Stromal cell of bone marrow (primary cell): ENCODE measurements around the gene F5.

Experiments used
- DNase-seq: peaks from one replicate; pipeline ENCODE4 v3.0.0-alpha.2; 2012; ENCODE audit warnings: low read depth

F5 gene

DNA sequence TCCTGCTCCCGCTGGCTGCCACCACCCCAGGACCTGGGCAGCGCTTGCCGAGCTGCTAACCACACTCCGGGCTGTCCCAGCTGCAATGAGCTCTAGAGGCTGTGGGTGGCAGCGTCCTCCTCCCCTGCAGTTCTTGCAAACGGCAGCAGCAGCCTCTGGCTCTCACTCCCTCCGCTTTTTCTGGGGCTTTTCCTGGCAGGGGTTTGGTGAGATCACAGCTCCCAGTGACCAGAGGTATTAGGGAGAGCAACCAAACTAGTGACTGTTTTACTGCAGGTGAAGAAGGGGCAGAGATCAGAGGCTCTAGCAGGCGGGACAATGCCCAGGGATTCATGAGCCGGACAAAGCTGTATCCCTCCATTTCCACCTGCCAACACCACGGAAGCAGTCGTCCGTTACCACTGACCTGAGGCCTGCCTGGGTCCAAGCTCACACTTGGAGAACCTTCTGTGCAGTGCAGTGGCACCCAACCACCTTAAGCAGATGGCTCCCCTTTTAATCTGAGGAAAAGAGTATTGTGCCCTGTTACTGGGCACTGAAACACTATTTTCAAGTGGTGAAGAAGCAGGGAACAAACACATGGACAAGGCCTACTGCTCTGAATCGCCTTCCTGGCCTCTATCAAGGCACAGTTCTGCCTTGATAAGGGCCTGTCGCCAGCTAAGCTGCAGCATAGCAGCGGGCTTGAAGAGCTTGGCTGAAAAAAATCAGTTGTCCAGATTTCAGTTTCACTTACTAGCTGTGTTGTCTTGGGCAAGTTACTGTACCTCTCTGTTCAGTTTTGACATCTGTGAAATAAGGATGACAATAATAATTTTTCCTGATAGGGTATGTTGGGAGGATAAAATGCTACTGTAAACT is at the start of gene F5:
Gene F5, minus strand, starts transcription at position 87 of the 861 bp plus-strand sequence. CDS start 95 bp downstream, outside the sequence.
- peak; percentile 25 for DNase-seq

DNA sequence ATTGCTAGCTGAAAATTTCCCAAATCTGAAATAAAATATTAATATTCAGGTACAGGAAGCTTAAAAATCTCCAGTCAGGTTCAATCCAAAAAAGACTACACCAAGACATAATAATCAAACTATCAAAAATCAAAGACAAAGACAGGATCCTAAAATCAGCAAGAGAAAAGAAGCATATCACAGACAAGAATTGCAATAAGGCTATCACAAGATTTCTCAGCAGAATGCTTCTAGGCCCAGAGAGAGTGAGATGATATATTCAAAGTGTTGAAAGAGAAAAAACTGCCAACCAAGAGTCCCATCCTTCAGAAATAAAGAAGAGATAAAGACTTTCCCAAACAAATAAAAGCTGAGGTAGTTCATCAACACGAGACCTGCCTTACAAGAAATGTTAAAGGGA is 48.6 kb upstream of the F5 start:
- no peak for DNase-seq

DNA sequence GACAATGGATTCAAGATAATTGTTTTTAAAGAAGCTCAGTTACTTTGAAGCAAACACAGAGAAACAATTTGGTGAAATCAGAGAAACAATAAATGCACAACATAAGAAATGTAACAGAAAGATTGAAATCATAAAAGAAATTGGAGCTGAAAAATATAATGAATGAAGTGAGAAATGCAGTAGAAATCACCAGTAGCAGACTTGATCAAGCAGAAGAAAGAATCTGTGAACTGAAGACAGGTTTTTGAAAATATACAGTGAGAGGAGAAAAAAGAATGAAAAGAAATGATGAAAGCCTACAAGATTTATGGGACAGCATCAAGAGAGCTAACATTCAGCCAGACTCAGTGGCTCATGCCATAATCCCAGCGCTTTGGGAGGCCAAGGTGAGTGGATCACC is 47.9 kb upstream of the F5 start:
- DNase-seq: no peak

DNA sequence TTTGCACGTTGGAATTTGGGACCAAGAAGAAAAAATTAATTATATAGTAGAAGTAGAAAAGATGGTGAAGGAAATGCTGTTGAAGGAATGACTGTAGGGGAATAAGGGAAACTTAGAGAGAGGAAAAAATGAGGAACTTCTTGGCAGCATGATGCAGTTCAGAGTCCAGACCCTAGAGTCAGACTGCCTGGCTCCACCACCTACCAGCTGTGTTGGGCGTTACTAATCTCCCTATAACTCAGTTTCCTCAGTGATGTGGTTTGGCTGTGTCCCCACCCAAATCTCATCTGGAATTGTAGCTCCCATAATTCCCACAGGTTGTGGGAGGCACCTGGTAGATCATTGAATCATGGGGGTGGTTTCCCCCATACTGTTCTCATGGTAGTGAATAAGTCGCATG is 45.0 kb upstream of the F5 start:
- DNase-seq: no peak

DNA sequence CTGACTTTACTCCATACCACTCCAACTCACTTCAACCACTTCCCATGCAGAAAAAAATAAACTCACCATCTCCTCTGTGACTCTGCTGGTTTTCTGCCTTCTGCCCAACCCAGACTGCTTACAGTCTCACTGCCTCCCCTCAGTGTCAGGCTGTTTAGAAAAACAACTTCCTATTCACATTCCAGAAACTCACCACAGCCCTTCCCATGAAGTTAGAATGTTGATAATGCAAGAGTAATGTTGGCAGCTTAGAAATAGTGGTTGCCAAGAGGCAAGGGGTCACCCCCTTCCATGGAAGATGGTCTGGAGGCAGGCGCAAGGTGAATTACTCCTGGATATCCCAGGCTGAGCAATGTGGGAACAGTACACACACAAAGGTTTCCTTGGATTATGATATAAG is 43.7 kb upstream of the F5 start, which contains the start of gene SELP:
Gene SELP, minus strand, starts transcription at position 119 of the 400 bp plus-strand sequence. Its CDS starts 50 bp downstream, at position 69.
- no peak for DNase-seq

DNA sequence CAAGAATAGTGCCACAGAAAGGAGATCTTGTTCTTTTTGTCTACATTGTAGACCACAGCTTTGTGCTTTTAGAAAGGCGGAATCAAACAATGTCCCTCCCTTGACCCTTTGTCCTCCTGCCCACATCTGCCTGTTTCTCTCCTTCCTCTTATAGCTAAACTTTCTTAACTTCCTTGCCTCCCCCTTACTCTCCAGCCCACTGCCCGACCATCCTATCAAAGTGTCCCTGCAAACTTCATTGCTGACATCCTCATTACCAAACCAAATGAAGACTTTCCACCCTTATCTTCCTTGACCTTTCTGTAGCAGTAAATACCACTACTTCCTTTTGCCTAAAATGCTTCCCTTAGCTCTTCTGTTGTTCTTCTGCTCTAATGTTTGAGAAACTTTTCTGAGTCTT is 38.6 kb upstream of the F5 start:
- DNase-seq: no peak

DNA sequence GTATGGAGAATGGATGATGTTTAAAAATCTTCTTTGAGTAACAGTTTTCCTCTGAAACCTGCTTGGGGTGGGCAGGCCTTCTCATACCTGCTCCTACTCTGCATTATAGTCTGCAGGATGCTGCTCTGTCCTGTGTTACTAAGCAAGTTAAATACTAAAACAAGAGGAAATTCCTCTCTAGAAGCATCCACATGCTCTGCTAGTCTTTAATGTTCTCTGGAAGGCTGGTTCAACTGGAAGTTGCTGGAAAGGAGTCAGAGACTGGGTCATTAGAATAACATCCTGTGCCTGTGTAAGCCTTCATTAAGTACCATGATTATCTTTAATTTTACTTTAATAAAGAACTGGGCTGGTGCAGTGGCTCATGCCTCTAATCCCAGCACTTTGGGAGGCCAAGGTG is 37.8 kb upstream of the F5 start:
- DNase-seq: no peak

DNA sequence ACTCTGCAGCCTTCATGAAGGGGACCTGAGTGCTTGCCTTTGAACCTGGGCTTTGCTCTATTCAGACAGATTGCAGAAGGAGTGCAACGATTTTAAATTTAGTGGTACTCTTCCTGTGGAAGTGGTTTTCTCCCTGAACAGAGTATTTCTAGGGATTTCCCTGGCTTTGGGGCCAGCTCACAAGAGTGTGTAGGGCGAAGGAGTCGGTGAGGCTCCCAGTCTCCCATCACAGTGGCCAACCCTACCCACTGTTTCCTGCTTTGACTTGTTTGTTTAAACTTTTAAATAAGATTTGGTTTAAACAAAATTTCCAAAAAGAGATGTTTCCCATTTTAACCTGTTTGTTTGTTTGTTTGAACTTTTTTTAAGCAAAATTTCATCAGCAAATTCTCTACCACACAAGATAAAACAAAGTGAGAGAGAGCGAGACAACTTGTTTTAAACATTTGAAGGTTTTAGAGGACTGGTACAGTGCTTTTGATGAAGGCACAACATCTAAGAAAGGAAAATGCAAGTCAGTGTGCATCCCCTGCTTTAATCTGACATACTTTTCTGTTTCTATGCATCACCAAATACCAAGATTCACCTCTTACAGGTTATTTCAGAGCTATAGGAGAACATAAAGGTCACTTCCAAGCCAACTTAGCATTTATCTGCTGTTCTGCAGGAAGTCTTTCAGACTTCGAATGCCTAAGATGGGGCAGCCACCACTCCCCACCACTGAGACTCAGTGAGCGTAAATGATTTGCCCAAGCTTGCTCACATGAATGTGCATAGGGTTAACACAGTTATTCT is 37.0 kb upstream of the F5 start:
- no peak for DNase-seq

DNA sequence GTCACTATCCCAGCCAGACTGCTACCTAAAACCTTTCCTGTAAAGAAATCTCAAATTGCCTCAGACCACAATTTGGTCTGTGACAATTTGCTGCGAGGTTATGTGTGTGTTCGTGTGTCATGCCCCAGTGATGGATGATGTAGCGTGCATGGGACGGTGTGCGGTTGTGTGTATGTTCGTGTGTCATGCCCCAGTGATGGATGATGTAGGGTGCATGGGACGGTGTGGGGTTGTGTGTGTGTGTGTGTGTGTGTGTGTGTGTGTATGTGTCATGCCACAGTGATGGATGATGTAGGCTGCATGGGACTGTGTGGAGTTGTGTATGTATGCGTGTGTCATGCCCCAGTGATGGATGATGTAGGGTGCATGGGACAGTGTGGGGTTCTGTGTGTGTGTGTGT is 34.3 kb upstream of the F5 start:
- DNase-seq: no peak

DNA sequence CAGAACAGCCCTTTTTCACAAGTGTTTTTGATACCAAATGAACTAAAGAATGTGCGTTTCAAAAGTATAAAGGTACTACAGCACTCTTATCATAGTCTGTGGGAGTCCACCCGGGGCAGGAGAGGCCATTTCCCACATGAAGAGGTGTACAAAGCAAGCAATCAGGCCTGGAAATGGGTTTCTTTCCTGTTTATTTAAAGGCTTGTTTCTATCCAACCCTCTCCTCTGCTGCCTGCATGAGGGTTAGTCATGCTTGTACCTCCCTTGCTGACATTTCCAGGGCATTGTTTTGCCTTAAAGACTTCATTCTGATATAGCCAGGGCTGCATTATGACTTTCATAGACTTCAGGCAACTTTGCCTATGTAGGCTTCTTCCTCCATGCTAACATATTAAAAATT is 32.1 kb upstream of the F5 start:
- no peak for DNase-seq

DNA sequence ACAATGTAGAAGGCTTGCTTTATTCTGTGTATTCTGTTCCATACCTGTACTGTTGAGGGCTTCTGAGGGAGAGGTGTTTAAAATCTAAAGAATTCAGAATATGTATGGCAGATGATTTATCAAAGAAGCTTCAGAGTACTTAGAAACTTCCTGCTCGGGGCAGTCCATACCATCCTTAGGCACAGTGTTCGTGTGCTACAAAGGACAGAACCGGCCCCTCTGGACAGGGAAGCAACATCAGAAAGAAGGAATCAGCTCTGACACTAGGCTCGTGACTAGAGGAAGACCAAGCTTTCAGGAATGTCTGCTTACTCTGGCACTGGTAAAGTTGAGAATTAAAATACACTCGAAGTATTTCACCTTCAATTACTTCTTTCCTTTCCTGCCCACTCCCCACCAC is 29.5 kb upstream of the F5 start:
- no peak for DNase-seq

DNA sequence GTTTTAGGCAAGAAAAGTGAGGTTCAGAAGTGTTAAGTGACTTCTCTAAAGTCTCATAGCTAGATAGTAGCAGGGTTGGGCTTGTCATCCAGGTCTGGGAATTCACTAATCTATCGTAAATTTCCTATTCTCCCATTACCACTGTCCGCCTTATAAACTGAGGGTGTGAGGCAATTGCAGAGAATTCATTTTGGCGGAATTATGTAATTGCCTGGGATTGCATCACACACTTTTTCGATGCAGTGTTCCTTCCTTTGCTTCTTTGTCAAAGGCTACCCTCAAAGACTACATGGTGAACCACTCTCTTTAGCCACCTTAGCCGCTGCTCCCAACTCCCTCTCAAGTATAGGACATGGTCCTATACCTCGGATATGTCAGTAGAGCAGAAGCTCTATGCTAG is 24.6 kb upstream of the F5 start:
- no peak for DNase-seq

DNA sequence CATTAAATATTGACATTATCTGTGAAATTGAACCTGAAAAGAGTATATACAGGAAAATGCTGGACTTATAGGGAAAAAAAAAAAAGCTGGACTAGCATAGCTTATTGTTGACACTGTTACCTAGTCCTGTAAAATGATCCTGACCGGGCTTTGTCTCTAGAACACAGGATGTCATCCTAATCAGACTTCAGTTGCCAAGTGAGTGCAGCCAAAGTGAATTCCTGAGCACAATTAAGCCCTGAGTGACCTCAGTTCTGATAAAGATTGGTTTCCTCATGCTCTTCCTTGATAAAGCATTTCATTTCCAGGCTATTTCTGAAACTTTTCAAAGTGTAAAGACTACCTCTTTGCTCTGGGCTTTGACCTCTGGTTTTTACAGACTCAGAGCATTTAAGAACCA is 23.8 kb upstream of the F5 start:
- no peak for DNase-seq

DNA sequence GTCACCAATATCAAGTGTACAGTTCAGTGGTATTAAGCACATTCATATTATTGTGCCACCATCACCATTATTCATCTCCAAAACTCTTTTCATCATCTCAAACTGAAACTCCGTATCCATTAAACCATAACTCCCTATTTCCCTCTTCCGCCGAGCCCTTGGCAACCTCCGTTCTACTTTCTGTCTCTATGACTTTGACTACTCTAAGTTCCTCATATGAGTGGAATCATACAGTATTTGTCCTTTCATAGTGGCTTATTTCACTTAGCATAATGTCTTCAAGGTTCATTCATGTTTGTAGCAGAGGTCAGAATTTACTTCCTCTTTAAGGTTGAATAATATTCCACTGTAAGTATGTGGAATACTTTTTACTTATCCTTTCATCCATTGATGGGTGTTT is 21.9 kb upstream of the F5 start:
- no peak for DNase-seq

DNA sequence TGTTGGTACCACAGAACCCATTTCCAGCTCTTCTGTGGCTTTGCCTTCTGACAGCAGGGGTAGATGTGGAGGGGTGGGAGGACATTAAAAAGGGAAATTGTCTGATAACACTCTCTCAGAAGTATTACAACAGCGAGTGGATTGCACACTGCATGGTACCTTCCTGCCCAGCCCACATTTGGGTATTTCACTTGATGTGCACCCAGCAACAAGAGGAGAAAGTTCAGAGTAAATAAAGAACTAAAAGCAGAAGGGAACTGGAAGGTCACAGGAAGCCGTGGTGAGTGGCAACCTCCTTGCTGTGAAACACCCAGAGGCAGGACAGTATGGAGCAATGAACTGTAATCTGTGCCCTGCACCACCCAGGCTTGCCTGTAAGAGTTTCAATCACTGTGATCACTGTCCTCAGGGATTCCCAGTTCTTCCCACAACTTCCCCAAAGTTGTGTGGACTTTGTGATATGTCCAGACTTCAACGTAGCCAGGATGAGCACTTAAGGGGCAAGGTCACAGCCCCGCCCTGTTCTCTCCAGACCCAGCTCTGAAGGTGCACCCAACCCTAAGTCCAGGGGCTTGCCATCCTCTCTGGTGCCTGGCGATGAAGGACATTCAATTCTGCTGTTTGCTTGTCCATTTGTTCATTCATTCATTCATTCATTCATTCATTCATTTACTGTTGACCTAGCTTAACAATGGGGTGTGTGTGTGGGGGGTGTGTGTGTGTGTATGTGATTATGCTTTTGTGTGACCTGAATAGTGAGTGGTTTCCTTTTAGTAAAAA is 18.7 kb upstream of the F5 start:
- no peak for DNase-seq

DNA sequence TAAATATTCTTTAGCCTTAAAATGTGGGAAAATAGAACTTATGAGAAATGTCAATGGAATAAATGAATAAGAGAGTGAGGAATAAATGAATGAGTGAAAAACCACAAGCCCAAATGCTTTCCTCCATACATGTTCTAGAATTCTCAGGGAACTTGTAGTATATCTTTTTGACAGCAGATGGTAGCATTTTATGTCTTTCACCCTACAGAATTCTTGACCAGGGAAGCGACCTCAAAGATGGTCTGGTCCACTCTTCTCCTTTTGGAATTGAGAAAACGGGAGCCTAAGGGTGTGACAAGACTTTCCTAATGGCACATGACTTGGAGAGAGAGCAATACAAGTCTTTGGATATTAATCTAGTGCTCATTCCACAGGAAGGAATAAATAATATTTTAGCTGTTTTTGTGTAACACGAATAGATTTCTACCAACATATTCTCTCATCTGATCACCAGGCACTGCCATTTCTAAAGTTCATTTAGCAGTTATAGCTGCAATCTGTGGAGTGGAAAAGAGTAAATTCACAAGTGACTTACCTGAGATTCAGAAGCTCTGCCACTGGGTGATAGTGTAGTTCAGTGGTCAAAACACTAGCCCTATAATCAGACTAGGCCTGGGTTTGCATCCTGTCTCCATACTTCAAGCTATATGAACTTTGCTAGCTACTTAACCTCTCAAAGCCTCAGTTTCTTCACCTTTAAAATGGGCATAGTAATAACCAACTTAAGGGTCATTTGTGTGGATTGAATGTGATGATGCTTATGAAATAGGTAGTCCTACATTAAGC is 15.0 kb upstream of the F5 start:
- DNase-seq: no peak

DNA sequence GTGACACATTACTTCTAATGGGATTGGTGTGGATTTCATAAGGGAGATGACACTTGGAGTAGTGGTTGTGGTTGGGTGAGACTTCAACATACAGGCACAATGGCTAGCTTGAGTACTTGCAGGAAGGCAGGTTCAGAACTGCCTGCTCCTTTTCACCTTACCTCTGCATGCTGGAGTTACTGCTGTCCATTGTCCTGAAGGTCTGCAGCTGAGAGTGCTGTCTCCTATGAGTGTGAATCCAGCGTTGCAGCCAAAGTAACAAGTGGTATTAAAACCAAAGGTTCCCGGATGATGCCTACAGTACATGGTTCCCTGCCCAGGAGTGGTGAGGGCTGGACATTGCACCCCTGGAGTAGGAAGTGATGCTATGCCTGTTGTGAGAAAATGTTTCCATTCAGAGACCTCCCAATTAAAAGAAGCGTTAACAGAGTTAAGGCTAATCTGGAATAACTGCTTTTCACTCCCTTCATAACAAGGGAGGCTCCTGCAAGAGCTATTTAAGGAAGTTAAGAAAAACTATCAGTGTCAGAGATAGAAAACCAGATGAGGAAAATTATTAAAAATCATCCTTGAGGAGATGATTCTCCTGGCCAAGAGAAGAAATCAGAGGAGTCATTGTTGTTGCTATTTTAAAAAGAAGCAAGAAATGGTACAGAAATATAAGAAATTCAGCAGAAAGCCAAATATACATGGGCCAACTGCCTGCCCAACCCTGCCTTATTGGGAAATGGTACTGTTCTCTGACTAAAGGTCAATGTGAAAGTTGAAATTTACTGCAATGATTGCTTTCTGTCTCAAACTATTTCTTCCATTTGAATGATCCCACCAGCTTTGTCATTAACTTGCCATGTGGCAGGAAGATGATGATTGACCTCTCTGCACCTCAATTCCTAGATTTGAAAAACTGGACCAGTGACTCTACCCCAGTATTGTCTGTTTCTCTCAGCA is 9.8 kb upstream of the F5 start:
- DNase-seq: no peak

DNA sequence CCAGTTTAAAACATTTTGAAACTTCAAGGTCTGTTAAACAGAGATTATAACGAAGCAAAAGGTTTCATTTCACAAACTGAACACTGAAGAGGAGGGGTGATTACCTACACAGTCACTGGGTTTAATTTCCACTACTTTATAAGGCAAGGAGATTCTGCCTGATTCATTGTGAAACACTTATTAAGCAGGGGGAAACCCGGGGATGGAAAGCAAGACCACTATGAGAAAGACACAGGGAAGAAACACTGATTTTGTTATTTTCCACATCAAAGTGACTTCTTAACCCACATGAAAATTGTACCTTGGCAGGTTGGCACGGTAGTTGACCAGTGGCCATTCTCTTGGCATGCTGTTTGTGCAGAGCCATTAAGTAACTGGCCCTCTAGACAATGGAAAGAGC is 8.1 kb upstream of the F5 start:
- DNase-seq: no peak

DNA sequence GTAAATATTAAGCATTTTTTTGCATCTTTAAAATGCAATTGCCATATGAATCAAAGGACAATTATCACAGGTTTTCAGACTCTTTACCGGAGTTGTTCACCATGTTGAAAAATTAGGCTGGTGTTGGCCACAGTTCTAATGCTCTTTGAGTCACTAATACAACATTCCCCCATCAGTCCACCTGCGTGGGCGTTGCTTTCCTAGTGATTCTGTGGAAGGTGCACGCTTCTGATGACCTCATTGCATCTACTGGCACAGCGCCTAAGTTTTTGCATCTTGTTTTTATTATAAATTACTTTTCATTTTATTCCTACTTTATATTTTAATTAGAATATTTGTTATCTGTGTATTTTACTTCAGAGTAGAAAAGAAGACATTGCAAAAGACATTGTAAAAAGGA is 4.7 kb upstream of the F5 start:
- DNase-seq: no peak

DNA sequence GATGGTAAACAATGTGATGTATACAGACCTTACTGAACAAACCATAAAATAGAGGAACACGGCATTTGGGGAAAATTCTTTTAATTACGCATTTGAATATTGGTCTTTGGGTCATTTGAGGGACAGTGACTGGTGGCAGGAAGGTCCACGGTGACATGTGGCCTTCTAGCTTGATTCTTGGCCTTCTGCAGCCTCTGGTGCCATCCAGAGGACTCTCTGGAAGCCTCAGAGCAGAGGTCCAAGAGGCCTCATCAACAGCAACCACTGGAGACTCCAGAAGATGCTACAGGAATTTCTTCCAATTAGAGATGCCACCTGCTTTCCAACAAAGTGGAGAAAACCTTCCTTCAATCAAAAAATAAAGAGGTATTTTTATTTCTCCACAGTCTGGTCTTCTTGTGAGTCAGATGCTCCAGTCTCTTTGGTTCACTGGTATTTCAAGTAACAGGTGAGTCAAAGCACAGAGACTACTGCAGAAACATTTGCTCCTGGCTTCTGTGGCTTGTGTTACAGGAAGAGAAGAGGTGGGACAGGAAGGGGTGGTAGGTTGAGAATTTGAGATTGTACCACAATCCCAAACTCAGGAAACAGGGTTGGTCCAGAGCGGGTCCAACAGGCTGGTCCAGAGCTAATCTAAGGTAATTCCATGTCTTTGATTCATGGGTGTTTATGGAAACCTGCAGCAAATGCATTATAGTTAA is 2.7 kb upstream of the F5 start:
- no peak for DNase-seq
